HepG2 (cell line): ENCODE results near the gene DUSP22.

Source experiments
- AHDC1 ChIP-seq: sonication (generic); formaldehyde crosslinking; IDR thresholded peaks from 2 replicates; pipeline ENCODE4 v1.5.1; 2020; ENCODE audit warnings: mild to moderate bottlenecking, missing genetic modification reagents, borderline replicate concordance
- CTCF ChIP-seq: sonication (generic); formaldehyde crosslinking; IDR thresholded peaks from 2 replicates; pipeline ENCODE4 v1.5.0; 2020; ENCODE audit warnings: mild to moderate bottlenecking, missing genetic modification reagents, moderate library complexity
- ELF1 ChIP-seq: sonication (generic); formaldehyde crosslinking; IDR thresholded peaks from 2 replicates; pipeline ENCODE4 v1.4.0; 2020; ENCODE audit warnings: missing genetic modification reagents
- EP300 ChIP-seq, 3 experiments: sonication (generic) in 1 of 3; formaldehyde crosslinking in 1 of 3; IDR thresholded peaks; 2 replicates each; pipeline versions ENCODE4 v1.5.1 to v1.6.1; 2011 to 2020; ENCODE audit warnings: low read depth in 2 of 3, low read length in 2 of 3, borderline replicate concordance in 1 of 3, improper control_type of control experiment in 1 of 3, mild to moderate bottlenecking in 1 of 3, missing genetic modification reagents in 1 of 3, moderate library complexity in 1 of 3
- IRF2 ChIP-seq: IDR thresholded peaks from 2 replicates; pipeline ENCODE4 v1.6.1; 2018; ENCODE audit warnings: missing genetic modification reagents, missing compliant biosample characterization
- MAX ChIP-seq: IDR thresholded peaks from 2 replicates; pipeline ENCODE4 v1.6.1; 2012; ENCODE audit warnings: inconsistent platforms
- MIER2 ChIP-seq: IDR thresholded peaks from 2 replicates; pipeline ENCODE4 v1.6.1; 2016; ENCODE audit warnings: missing biosample characterization, missing genetic modification reagents
- NBN ChIP-seq: fragments of 450-650 bp; conservative IDR thresholded peaks from 2 replicates; pipeline ENCODE4 v1.6.1; 2017
- PHF21A ChIP-seq: sonication (generic); formaldehyde crosslinking; IDR thresholded peaks from 2 replicates; pipeline ENCODE4 v1.5.0; 2020; ENCODE audit warnings: mild to moderate bottlenecking, missing genetic modification reagents
- SIN3A ChIP-seq: IDR thresholded peaks from 2 replicates; pipeline ENCODE4 v1.6.1; 2011; ENCODE audit warnings: low read depth, mild to moderate bottlenecking, control low read depth, low read length, borderline replicate concordance
- TCF7 ChIP-seq: sonication (generic); IDR thresholded peaks from 2 replicates; pipeline ENCODE4 v1.6.1; 2016; ENCODE audit warnings: antibody characterized with exemption, low read depth
- TRIM24 ChIP-seq: sonication (generic); formaldehyde crosslinking; IDR thresholded peaks from 2 replicates; pipeline ENCODE4 v1.8.0; 2022; ENCODE audit warnings: mild to moderate bottlenecking, missing genetic modification reagents
- ZNF615 ChIP-seq: sonication (generic); formaldehyde crosslinking; IDR thresholded peaks from 2 replicates; pipeline ENCODE4 v1.5.0; 2020; ENCODE audit warnings: mild to moderate bottlenecking, missing genetic modification reagents, borderline replicate concordance

GRCh38 chr6:251920-252319 is 40.4 kb upstream of the DUSP22 start:
- no peak for TF ChIP-seq TRIM24
- TF ChIP-seq MAX, result no peak
- no peak for TF ChIP-seq PHF21A
- TF ChIP-seq ZNF615 (CRISPR knock-in tag), result no peak
- no peak for TF ChIP-seq AHDC1 (CRISPR knock-in tag)
- TF ChIP-seq EP300 (IDR thresholded peaks at IDR 0.05; ENCODE audit: low read depth in 2 of 2, low read length in 2 of 2), result no peak
- TF ChIP-seq EP300 (CRISPR knock-in tag; IDR thresholded peaks at IDR 0.05; ENCODE audit: borderline replicate concordance), result no peak
- TF ChIP-seq IRF2 (CRISPR knock-in tag), result no peak
- no peak for TF ChIP-seq TCF7
- no peak for TF ChIP-seq MIER2 (CRISPR knock-in tag)
- no peak for TF ChIP-seq ELF1 (CRISPR knock-in tag)
- TF ChIP-seq NBN, result no peak
- TF ChIP-seq CTCF (CRISPR knock-in tag), result no peak
- no peak for TF ChIP-seq SIN3A
